DMS 273 (cell line): Measurements from ENCODE around the gene COG2.

Source experiments
- DNase-seq: peaks from one replicate; lab custom pipeline; 2025; ENCODE audit not compliant: unreplicated experiment; lab: John Stamatoyannopoulos, UW

The COG2 gene

GRCh38 chr1:230700132-230700531 lies 57.9 kb downstream of the COG2 start:
- no peak for DNase-seq

- no peak for DNase-seq
Measured at GRCh38 chr1:230701434-230701833, 59.2 kb downstream of the COG2 start.

- DNase-seq = no peak
Measured at GRCh38 chr1:230701895-230702768, 59.9 kb downstream of the COG2 start.

- DNase-seq = no peak
Measured at GRCh38 chr1:230702934-230703678, 60.8 kb downstream of the COG2 start.

DNA sequence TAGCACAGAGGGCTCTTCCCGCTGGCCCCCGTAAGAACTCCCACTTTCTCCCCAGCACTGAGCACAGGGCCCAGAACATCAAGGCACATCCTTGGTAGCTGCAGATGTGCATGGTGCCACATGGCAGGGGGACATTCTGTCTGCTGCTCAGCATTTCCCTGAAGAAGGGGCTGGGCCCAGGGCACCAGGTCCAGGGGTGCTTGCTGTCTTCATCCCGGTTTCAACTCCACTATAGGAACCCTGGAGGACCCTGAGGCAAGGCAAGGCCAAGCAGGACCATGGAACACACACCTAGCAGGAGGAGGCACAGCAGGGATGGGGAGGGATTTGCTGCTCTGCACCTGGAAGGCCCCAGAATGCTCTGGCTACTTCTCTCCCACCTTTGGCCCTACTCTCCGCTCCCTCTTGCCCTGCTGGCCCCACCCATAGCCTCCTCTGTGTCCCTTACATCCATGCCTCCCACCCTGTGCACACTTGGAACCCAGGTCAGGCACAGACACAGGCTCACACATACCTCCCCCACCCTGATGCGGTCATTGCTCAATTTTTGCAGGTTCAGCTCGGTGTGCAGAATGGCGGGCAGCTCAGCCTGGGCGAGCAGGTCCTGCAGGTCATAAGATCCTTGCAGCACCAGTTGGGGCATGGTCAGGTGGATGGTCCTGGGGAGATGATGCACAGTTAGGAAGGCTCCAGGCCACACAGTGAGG lies 61.6 kb downstream of the COG2 start:
- DNase-seq = no peak

DNA sequence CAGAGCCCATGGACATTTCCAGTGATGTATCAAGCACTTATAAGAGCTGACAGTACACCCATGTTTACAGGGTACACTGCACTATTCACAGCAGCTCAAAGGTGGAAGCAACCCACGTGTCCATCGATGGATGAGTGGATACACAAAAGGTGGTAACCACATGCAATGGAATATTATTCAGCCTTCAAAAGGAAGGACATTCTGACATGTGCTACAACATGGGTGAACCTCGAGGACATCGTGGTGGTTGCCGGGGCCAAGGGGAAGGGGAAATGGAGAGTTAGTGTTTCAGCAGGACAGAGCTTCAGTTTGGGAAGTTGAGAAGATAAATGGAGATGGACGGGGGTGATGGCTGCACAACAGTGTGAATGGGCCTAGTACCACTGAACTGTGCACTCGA lies 62.5 kb downstream of the COG2 start:
- DNase-seq = no peak

GRCh38 chr1:230705289-230706019 lies 63.2 kb downstream of the COG2 start:
- no peak for DNase-seq

DNA sequence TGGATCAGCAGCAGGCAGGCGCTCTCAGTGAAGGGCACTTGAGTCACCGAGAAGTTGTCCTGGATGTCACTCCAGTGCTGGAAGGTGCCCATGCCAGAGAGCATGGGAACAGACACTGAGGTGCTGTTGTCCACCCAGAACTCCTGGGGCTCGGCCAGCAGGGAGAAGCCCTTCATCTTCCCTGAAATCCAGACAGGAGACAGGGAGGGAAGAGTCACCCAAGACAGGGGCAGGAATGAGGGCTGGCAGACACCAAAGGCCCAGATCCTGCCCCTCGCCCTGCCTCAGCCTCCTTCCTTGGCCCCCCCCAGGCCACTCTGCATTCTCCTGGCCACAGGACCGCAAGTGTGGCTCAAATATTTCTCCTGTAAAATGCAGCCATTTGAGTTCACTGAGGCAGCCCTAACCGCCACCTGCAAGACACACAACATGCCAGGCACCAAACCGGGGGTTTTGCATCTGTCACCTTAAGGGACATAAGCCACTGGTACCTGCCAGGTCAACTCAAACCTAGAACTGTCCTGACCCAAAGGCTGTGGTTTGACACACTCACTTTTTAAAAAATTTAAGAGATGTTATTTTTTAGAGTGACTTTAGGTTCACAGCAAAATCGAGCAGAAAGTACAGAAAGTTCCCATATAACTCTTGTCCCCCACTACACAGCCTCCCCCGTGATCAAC lies 63.9 kb downstream of the COG2 start:
- no peak for DNase-seq

- no peak for DNase-seq
Measured at GRCh38 chr1:230706887-230707731, 64.8 kb downstream of the COG2 start.

DNA sequence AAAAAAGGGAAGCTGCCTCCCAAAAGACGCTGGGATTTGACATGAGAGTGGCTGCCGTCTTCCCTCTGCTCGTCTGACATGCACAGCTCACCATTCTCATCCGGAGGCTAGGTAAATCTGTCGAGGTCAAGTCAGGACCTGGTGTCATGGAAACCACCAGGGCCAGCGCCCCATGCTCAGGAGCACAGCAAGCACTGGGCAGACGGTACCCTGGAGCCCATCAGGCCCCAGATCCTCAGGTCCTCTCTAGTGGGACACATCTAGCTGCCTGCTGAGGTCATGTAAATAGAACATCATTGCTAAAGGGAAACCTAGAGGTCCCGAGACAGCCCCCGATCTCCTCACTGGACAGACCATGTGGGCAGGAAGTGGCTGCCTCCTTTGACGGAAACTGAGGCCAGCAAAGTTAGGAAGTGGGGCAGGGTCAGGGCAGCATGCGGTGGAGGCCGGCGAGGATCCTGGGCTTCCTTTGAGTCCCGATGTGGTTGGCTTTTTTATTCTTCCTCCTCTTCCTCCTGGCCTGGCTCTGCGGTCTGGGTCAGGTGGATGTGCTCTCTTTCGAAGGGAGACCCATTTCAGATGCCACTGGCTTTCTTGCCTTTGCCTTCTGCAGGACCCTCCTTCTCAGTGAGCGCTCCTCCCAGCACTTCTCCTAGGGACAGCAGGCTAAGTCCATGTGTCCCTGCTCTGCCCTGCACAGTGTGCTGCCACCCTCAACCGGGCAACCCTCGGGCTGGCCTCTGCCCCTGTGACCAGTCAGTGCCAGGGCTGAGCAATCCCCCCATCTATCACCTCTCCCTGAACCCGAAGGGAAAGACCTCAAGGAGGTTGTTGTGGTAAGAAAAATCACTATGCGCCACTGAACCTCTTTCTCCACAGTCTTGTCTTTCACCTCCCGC lies 65.7 kb downstream of the COG2 start:
- no peak for DNase-seq

DNA sequence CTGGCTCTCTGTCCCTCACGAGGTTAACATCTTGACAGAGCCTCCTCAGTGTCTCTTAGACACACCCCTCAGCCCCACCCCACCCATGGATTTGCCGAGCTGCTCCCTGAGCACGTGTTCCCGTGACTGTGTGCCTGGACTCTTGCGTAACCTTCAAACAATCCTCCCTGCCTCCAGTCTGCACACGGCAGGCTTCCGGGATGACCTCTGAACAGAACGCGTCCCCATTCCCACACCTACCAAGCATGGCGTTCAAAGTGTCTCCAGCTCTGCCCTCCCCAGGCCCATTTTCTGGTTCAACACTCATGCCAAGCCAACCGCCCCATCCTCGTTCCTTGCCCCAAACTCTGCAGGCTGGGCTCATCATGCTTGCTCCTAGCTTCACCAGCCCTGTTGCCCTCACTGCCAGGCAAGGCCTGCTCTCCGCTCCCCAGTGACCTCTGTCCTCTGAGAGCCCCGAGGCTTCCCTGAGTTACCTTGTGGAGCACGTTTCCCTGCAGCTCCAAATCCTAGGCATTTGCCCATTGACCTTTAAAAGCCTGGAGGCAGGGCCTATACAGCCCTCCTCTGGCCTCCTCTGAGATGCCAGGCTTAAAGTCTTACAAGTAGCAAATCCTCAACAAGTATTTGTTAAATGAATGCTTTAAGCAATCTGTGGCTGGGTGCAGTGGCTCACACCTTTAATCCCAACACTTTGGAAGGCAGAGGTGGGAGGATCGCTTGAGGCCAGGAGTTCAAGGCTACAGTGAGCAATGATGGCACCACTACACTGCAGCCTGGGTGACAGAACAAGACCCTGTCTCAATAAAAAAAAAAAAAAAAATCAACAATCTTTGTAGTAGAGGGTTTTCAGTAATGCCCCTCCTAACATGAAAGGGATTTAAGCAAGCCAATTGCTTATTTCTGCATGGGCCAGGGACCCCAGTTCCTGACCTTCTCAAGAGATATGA lies 66.6 kb downstream of the COG2 start:
- DNase-seq = no peak

GRCh38 chr1:230709619-230710542 lies 67.6 kb downstream of the COG2 start:
- DNase-seq = no peak

DNA sequence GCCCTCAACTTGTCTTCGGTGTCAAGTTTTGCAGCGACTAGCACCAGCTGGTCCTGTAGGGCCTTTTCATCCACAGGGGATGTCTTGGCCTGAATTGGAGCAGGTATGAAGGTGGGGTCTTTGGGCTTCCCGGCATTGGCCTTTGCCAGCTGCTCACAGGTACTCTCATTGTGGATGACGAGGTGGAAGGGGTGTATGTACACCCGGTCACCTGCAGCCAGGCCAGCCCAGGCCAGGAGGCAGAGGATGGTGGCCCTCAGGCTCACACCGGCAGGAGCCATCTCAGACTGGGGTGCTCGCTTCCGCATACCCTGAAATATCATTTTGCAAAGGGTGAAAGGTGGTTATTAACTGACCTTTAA lies 68.2 kb downstream of the COG2 start:
- no peak for DNase-seq

DNA sequence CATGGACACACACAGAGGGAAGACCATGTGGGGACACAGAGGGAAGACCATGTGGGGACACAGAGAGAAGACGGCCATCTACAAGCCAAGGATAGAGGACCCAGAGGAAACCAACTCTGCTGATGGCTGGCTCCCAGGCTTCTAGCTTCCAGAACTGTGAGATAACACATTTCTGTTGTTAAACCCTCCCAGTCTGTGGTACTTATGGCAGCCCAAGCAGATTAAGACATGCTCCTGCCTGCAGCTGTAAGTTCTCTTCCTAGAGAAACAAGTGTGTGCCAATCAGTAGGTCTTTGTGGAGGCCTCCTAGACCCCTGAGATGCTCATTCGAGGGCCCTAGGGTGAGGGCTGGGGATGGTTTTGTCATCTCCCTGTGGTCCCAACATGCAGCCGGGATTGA lies 69.0 kb downstream of the COG2 start:
- DNase-seq = no peak

- DNase-seq = no peak
Measured at GRCh38 chr1:230712470-230712942, 70.2 kb downstream of the COG2 start.

DNA sequence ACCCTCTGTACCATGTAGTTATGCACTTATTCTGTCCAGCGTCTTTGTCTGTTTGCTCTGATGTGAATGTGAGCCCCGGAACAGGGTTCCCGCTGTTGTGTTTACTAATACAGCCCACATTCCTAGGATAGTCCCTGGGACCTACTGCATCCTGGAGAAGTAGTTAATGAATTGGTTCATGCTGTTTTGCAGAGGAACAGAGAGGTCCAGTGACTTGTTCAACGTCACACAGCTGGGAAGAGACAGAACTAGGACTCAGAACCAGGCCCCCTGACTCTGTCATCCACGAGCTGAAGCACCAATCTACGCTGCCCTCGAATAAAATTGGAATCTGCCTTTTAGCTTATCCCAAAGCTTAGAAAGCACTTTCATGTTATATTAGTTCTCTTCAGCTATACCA lies 70.9 kb downstream of the COG2 start:
- no peak for DNase-seq
